HepG2 (cell line): ENCODE results near the gene ACSL3. TPM values are rescaled to one million over a fixed set of nuclear protein-coding genes. Genes with fewer than 3 reads are reported as not detected.

Experiments
- ATAC-seq: fragments of 200-7000 bp; cut with Tn5 transposase; 3 replicates; pipeline ENCODE4 v1.9.1; 2020; ENCODE audit warnings: mild to moderate bottlenecking, moderate library complexity
- BruUV-seq: library from RNA; stranded (reverse); fragments of 400-500 nt; replicated peaks from 2 replicates; lab custom pipeline; 2021; lab: Mats Ljungman, UMichigan
- CTCF ChIA-PET: fragments of 300-600 bp; formaldehyde crosslinking; extraction: SDS; loops from one replicate; lab custom pipeline; 2021; ENCODE audit warnings: low total read pairs, inconsistent platforms, low intra/inter-chr PET ratio; lab: Yijun Ruan, JAX
- POLR2A ChIA-PET: fragments of 350-600 bp; sonication (Branson Sonifier 250); formaldehyde crosslinking; loops from one replicate; lab custom pipeline; 2020; ENCODE audit warnings: antibody characterized with exemption, inconsistent platforms; lab: Yijun Ruan, JAX
- DNase-seq: peaks from one replicate; pipeline ENCODE4 v3.0.0-alpha.2; 2015; ENCODE audit warnings: low spot score
- FAIRE-seq: peaks from 3 replicates; lab custom pipeline; 2011; peaks lifted over from hg19 to GRCh38; lab: Jason Lieb, UNC
- H2AFZ ChIP-seq: one replicate; pipeline ENCODE4 v1.6.1; 2011; ENCODE audit warnings: low read length, inconsistent platforms
- H3K27ac ChIP-seq: fragments of 300-600 bp; 3 replicates; pipeline ENCODE4 v1.8.0; 2011; ENCODE audit warnings: mixed run types, mild to moderate bottlenecking, mixed read lengths, low read length, inconsistent platforms; ENCODE audit not compliant: insufficient read depth; ENCODE audit errors: extremely low read length
- H3K27me3 ChIP-seq, 2 experiments: fragments of 200-600 bp in 1 of 2; 2 replicates in 1 of 2; 3 replicates in 1 of 2; pipeline versions ENCODE4 v1.6.0 to v1.8.0; 2011; ENCODE audit warnings: low read length in 2 of 2, mild to moderate bottlenecking in 2 of 2, moderate library complexity in 2 of 2, inconsistent platforms in 1 of 2; ENCODE audit not compliant: insufficient read depth in 2 of 2, control insufficient read depth in 1 of 2
- H3K36me3 ChIP-seq, 2 experiments: fragments of 200-600 bp in 1 of 2; replicated peaks in 1 of 2; 2 replicates in 1 of 2; 3 replicates in 1 of 2; pipeline versions ENCODE4 v1.5.1 to v1.8.0; 2011; ENCODE audit warnings: low read length in 2 of 2, inconsistent platforms in 1 of 2; ENCODE audit not compliant: insufficient read depth in 2 of 2, control insufficient read depth in 1 of 2
- H3K4me1 ChIP-seq: 2 replicates; pipeline ENCODE4 v1.5.1; 2012; ENCODE audit warnings: low read length, inconsistent platforms; ENCODE audit not compliant: insufficient read depth
- H3K4me2 ChIP-seq: 2 replicates; pipeline ENCODE4 v1.6.0; 2011; ENCODE audit warnings: low read depth, low read length, inconsistent platforms
- H3K4me3 ChIP-seq, 3 experiments: fragments of 200-600 bp in 1 of 3; sonication (generic), shearing (Covaris generic) in 1 of 3; replicated peaks in 1 of 3; 2 replicates each; pipeline ENCODE4 v1.5.1; 2011 to 2016; ENCODE audit warnings: low read length in 3 of 3, inconsistent platforms in 2 of 3, low read depth in 2 of 3, mild to moderate bottlenecking in 2 of 3, control low read depth in 1 of 3, mixed read lengths in 1 of 3; ENCODE audit not compliant: insufficient read depth in 1 of 3
- H3K79me2 ChIP-seq: one replicate; pipeline ENCODE4 v1.6.1; 2011; ENCODE audit warnings: low read length, inconsistent platforms; ENCODE audit not compliant: insufficient read depth
- H3K9ac ChIP-seq: 2 replicates; pipeline ENCODE4 v1.6.0; 2011; ENCODE audit warnings: mild to moderate bottlenecking, low read depth, low read length, inconsistent platforms; ENCODE audit not compliant: insufficient read depth
- H3K9me3 ChIP-seq: 2 replicates; pipeline ENCODE4 v1.5.1; 2012; ENCODE audit warnings: mild to moderate bottlenecking, low read length
- H4K20me1 ChIP-seq: 2 replicates; pipeline ENCODE4 v1.6.0; 2011; ENCODE audit warnings: inconsistent platforms, mild to moderate bottlenecking, low read length, moderate library complexity; ENCODE audit not compliant: insufficient read depth
- BRD4 ChIP-seq: sonication (generic); formaldehyde crosslinking; IDR thresholded peaks from 2 replicates; pipeline ENCODE4 v1.4.0; 2020; ENCODE audit warnings: missing genetic modification reagents
- EP300 ChIP-seq, 3 experiments: sonication (generic) in 1 of 3; formaldehyde crosslinking in 1 of 3; IDR thresholded peaks; 2 replicates each; pipeline versions ENCODE4 v1.5.1 to v1.6.1; 2011 to 2020; ENCODE audit warnings: low read depth in 2 of 3, low read length in 2 of 3, borderline replicate concordance in 1 of 3, improper control_type of control experiment in 1 of 3, mild to moderate bottlenecking in 1 of 3, missing genetic modification reagents in 1 of 3, moderate library complexity in 1 of 3
- HMG20B ChIP-seq: conservative IDR thresholded peaks from 2 replicates; pipeline ENCODE4 v1.6.1; 2016; ENCODE audit warnings: missing genetic modification reagents, missing compliant biosample characterization
- MYC ChIP-seq: sonication (generic); formaldehyde crosslinking; IDR thresholded peaks from 2 replicates; pipeline ENCODE4 v1.9.0; 2021; ENCODE audit warnings: missing genetic modification reagents, borderline replicate concordance
- NCOA2 ChIP-seq: sonication (generic); formaldehyde crosslinking; IDR thresholded peaks from 2 replicates; pipeline ENCODE4 v1.8.0; 2022; ENCODE audit warnings: inconsistent platforms
- NFE2L1 ChIP-seq: sonication (generic); formaldehyde crosslinking; IDR thresholded peaks from 2 replicates; pipeline ENCODE4 v1.4.0; 2020; ENCODE audit warnings: missing genetic modification reagents, mild to moderate bottlenecking, borderline replicate concordance
- POLR2G ChIP-seq: fragments of 200-400 bp; formaldehyde crosslinking; IDR thresholded peaks from 2 replicates; pipeline ENCODE4 v1.6.1; 2018; ENCODE audit warnings: mild to moderate bottlenecking, low read depth, low read length, moderate library complexity
- REPIN1 ChIP-seq: sonication (generic); formaldehyde crosslinking; IDR thresholded peaks from 2 replicates; pipeline ENCODE4 v1.8.0; 2022; ENCODE audit warnings: missing genetic modification reagents, low read depth, mild to moderate bottlenecking, borderline replicate concordance
- SKI ChIP-seq: fragments of 450-650 bp; IDR thresholded peaks from one replicate; pipeline ENCODE4 v1.6.1; 2018; ENCODE audit warnings: mild to moderate bottlenecking; ENCODE audit not compliant: partially characterized antibody
- SNAPC2 ChIP-seq: sonication (generic); formaldehyde crosslinking; IDR thresholded peaks from 2 replicates; pipeline ENCODE4 v1.8.1; 2022; ENCODE audit warnings: mild to moderate bottlenecking, missing genetic modification reagents
- SUZ12 ChIP-seq: fragments of 150-350 bp; IDR thresholded peaks from 2 replicates; pipeline ENCODE4 v1.6.1; 2014; ENCODE audit warnings: low read depth, low read length
- ZKSCAN5 ChIP-seq: sonication (generic); formaldehyde crosslinking; IDR thresholded peaks from 2 replicates; pipeline ENCODE4 v1.5.1; 2020; ENCODE audit warnings: mild to moderate bottlenecking, missing genetic modification reagents
- ZNF121 ChIP-seq: sonication (generic); formaldehyde crosslinking; IDR thresholded peaks from 2 replicates; pipeline ENCODE4 v1.5.0; 2020; ENCODE audit warnings: mild to moderate bottlenecking, missing genetic modification reagents
- ZNF251 ChIP-seq: sonication (generic); formaldehyde crosslinking; IDR thresholded peaks from 2 replicates; pipeline ENCODE4 v1.9.0; 2021; ENCODE audit warnings: mild to moderate bottlenecking, missing genetic modification reagents
- ZNF260 ChIP-seq: sonication (generic); formaldehyde crosslinking; IDR thresholded peaks from 2 replicates; pipeline ENCODE4 v1.4.0; 2020; ENCODE audit warnings: missing genetic modification reagents, low read depth, mild to moderate bottlenecking, borderline replicate concordance
- ZNF335 ChIP-seq: sonication (generic); formaldehyde crosslinking; IDR thresholded peaks from 2 replicates; pipeline ENCODE4 v1.4.0; 2020; ENCODE audit warnings: missing genetic modification reagents
- ZNF354B ChIP-seq: sonication (generic); formaldehyde crosslinking; IDR thresholded peaks from 2 replicates; pipeline ENCODE4 v1.8.0; 2022; ENCODE audit warnings: mild to moderate bottlenecking, missing genetic modification reagents
- ZNF503 ChIP-seq: sonication (generic); formaldehyde crosslinking; IDR thresholded peaks from 2 replicates; pipeline ENCODE4 v1.4.0; 2020; ENCODE audit warnings: missing genetic modification reagents
- ZNF660 ChIP-seq: sonication (generic); formaldehyde crosslinking; IDR thresholded peaks from 2 replicates; pipeline ENCODE4 v1.5.1; 2020; ENCODE audit warnings: mild to moderate bottlenecking, low read depth, missing genetic modification reagents, borderline replicate concordance
- ZNF724P ChIP-seq: sonication (generic); formaldehyde crosslinking; IDR thresholded peaks from 2 replicates; pipeline ENCODE4 v1.8.0; 2022; ENCODE audit warnings: missing genetic modification reagents, borderline replicate concordance
- WGBS: methylation state at CpG from one replicate; pipeline ENCODE4 v1.1.6; 2017; ENCODE audit warnings: low lambda C conversion rate; 5-methylcytosine and 5-hydroxymethylcytosine counted together
- in situ Hi-C: cut with HindIII; loops from 2 replicates; pipeline ENCODE4 v1.10.0; 2017; ENCODE audit warnings: low pct_unique_long_range_greater_than_20kb; ENCODE audit not compliant: extremely low pct_ligation_motif_present
- intact Hi-C: fragments of 100-400 bp; cut with micrococcal nuclease; formaldehyde crosslinking; loops from one replicate; pipeline ENCODE4 v1.10.0; 2022; ENCODE audit not compliant: unreplicated experiment
- polyA plus RNA-seq, 8 experiments: library from polyadenylated mRNA; depleted of rRNA in 3 of 8; stranded (reverse) in 7 of 8; unstranded in 1 of 8; fragments of >200 nt; fragmentation: Illumina TruSeq in 4 of 8; extraction: Trizol in 4 of 8; gene quantifications; 2 replicates each; pipeline versions ENCODE4 v1.2.1 to v1.2.3, GENCODE V29; 2011 to 2016; ENCODE audit warnings: low read depth in 4 of 8, missing spikeins in 1 of 8, mixed read lengths in 1 of 8; ENCODE audit not compliant: insufficient read depth in 1 of 8
- total RNA-seq, 5 experiments: library from RNA; depleted of rRNA; stranded (reverse); fragments of >200 nt; fragmentation: Illumina TruSeq; extraction: Trizol; gene quantifications; 2 replicates each; pipeline ENCODE4 v1.2.3, GENCODE V29; 2016; ENCODE audit warnings: low read depth in 1 of 5
- TF ChIP-seq, protein P1 (sequence below): fragments of 450-650 bp; IDR thresholded peaks from 2 replicates; pipeline ENCODE4 v1.6.1; 2017
- TF ChIP-seq, protein P2 (sequence below): sonication (generic); formaldehyde crosslinking; IDR thresholded peaks from 2 replicates; pipeline ENCODE4 v1.8.1; 2023; ENCODE audit warnings: mild to moderate bottlenecking, missing genetic modification reagents, borderline replicate concordance

The ACSL3 gene
- total and polyA plus RNA-seq, 2 of the 13 experiments (the other 11 are each of a cell fraction or from before 2014, with no cell fraction given): 305 to 365 TPM

DNA sequence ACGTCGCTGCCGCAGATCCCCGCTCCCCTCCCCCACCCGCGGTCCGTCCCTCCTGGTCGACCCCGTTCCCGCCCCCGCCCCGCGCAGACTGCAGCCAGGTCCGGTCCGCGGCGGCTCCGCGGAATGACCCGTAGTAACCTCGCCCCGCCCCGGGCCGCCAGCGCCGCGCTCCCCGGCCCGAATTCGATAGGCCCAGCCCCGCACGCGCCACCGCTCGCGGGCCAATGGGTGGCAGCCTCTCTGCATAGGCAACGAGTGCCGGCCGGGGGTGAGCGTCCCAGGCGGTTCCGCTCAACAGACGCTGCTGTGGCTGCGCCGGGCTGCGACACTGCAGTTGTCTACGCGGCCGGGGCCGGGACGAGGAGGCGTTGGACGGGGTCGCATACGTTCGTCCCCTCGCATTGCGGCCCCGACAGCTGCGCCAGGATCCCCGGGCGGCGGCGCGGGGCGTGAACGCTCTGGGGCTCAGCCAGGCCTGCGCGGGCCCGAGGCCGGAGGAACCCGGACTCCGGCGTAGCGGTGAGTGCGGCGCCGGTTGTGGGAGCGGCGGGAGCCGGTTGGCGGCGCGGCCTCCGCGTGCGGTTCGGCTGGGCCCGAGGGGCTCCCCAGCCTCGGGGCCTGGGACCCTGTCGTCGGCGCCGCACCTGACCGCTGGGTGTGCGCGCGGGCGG is at the start of gene ACSL3 (continued):
- TF ChIP-seq NCOA2 (peak; percentile 56; the same call in 1 of the 2 replicates), ZNF260 (no peak), POLR2G (peak; percentile 99), SUZ12 (no peak), BRD4 (CRISPR knock-in tag) (peak; percentile 93; the same call in 1 of the 2 replicates), ZKSCAN5 (CRISPR knock-in tag) (peak; percentile 63; the same call in 1 of the 2 replicates), ZNF354B (CRISPR knock-in tag) (peak; percentile 94), MYC (peak; percentile 70; the same call in 1 of the 2 replicates), SNAPC2 (CRISPR knock-in tag) (peak; percentile 98), HMG20B (CRISPR knock-in tag) (no peak), NFE2L1 (peak; percentile 78; the same call in 1 of the 2 replicates)
- TF ChIP-seq, protein P1, sequence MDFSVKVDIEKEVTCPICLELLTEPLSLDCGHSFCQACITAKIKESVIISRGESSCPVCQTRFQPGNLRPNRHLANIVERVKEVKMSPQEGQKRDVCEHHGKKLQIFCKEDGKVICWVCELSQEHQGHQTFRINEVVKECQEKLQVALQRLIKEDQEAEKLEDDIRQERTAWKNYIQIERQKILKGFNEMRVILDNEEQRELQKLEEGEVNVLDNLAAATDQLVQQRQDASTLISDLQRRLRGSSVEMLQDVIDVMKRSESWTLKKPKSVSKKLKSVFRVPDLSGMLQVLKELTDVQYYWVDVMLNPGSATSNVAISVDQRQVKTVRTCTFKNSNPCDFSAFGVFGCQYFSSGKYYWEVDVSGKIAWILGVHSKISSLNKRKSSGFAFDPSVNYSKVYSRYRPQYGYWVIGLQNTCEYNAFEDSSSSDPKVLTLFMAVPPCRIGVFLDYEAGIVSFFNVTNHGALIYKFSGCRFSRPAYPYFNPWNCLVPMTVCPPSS: no peak

GRCh38 chr2:222811828-222812227 is 49.0 kb upstream of the ACSL3 start:
- no peaks in the 10 kb centered on the region for H3K79me2 ChIP-seq
- FAIRE-seq (no peak), DNase-seq (no peak), ATAC-seq (no peak)
- in situ Hi-C loops: no loop called here
- no peaks in the 10 kb centered on the region for H3K36me3 ChIP-seq
- intact Hi-C loops: no loop called here
- no peak overlapping the region for H3K4me3 ChIP-seq
- CTCF ChIA-PET: no interaction called here
- no TSS peak for BruUV-seq
- POLR2A ChIA-PET: interaction anchor here (2.1 kb wide), 1 partner anchor 15 kb away, joined by 4 read pairs; no protein-coding TSS in a partner anchor
- no peak overlapping the region for H3K27ac ChIP-seq
- peaks cover 0 to 1% of the 10 kb centered on the region in 2 experiments; a peak in 1 of 5 replicates for H3K27me3 ChIP-seq
- no peak overlapping the region for H3K4me2 ChIP-seq
- no peak overlapping the region for H3K9ac ChIP-seq
- no peaks in the 10 kb centered on the region for H4K20me1 ChIP-seq
- H3K4me1 ChIP-seq: peaks cover 33% of the 10 kb centered on the region
- no peak overlapping the region for H2AFZ ChIP-seq
- H3K9me3 ChIP-seq: no peaks in the 10 kb centered on the region
- 100% methylated on average over 1 of the region's 1 CpG for WGBS
- TF ChIP-seq SKI (no peak), ZNF121 (CRISPR knock-in tag) (no peak), ZNF251 (CRISPR knock-in tag) (no peak), ZNF724P (CRISPR knock-in tag) (no peak), REPIN1 (CRISPR knock-in tag) (no peak), ZNF660 (CRISPR knock-in tag) (no peak), ZNF335 (CRISPR knock-in tag) (no peak), ZNF503 (CRISPR knock-in tag) (no peak), EP300 (IDR thresholded peaks at IDR 0.05; ENCODE audit: low read depth in 2 of 2, low read length in 2 of 2) (no peak), EP300 (CRISPR knock-in tag; IDR thresholded peaks at IDR 0.05; ENCODE audit: borderline replicate concordance) (no peak)
- TF ChIP-seq, protein P2, sequence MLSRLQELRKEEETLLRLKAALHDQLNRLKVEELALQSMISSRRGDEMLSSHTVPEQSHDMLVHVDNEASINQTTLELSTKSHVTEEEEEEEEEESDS (CRISPR knock-in tag): no peak
